Small intestine (tissue), 7 donors: Measurements from ENCODE around the gene SPOP. TPM values are rescaled to one million over a fixed set of nuclear protein-coding genes. Genes with fewer than 3 reads are reported as not detected.

Source experiments
- DNase-seq, 2 donors: peaks; one replicate each; pipeline versions ENCODE4 v3.0.0 to v3.0.0-alpha.2; 2013
- FAIRE-seq: peaks from 2 replicates; lab custom pipeline; 2012; peaks lifted over from hg19 to GRCh38; lab: Jason Lieb, UNC
- H3K27ac ChIP-seq, 3 donors: one replicate each; pipeline ENCODE4 v1.5.1; 2013; ENCODE audit warnings: low read length in 2 of 3, mild to moderate bottlenecking in 2 of 3, control low read depth in 1 of 3, inconsistent platforms in 1 of 3, low read depth in 1 of 3, moderate library complexity in 1 of 3
- H3K27me3 ChIP-seq, 3 donors: one replicate each; pipeline ENCODE4 v1.6.1; 2013; ENCODE audit warnings: low read length in 3 of 3, inconsistent platforms in 1 of 3; ENCODE audit not compliant: control insufficient read depth in 3 of 3, insufficient read depth in 3 of 3
- H3K36me3 ChIP-seq, 3 donors: one replicate each; pipeline ENCODE4 v1.6.1; 2013; ENCODE audit warnings: low read length in 3 of 3, inconsistent platforms in 1 of 3, low read depth in 1 of 3, mild to moderate bottlenecking in 1 of 3, moderate library complexity in 1 of 3; ENCODE audit not compliant: control insufficient read depth in 3 of 3, insufficient read depth in 2 of 3
- H3K4me1 ChIP-seq, 3 donors: one replicate each; pipeline ENCODE4 v1.6.1; 2013; ENCODE audit warnings: low read length in 2 of 3, inconsistent platforms in 1 of 3, low read depth in 1 of 3, mild to moderate bottlenecking in 1 of 3, moderate library complexity in 1 of 3; ENCODE audit not compliant: control insufficient read depth in 3 of 3, insufficient read depth in 2 of 3
- H3K4me3 ChIP-seq, 3 donors: one replicate each; pipeline ENCODE4 v1.5.1; 2013; ENCODE audit warnings: low read length in 3 of 3, control low read depth in 1 of 3, inconsistent platforms in 1 of 3, low read depth in 1 of 3, mild to moderate bottlenecking in 1 of 3, moderate library complexity in 1 of 3
- H3K9me3 ChIP-seq, 2 donors: one replicate each; pipeline ENCODE4 v1.6.1; 2013; ENCODE audit warnings: low read depth in 1 of 2, low read length in 1 of 2; ENCODE audit not compliant: control insufficient read depth in 2 of 2, insufficient read depth in 1 of 2
- WGBS, 3 donors: extraction: QIAGEN DNeasy Blood & Tissue Kit; methylation state at CpG; one replicate each; pipeline ENCODE4 v1.1.7; 2013; 5-methylcytosine and 5-hydroxymethylcytosine counted together
- polyA plus RNA-seq, 4 donors: library from polyadenylated mRNA; stranded (reverse) in 3 of 4; unstranded in 1 of 4; fragments of 200-250 nt in 3 of 4; fragments of 120-200 nt in 1 of 4; gene quantifications; one replicate each; pipeline versions ENCODE4 v1.2.1 to v1.2.3, GENCODE V29; 2013
- donor health status: healthy with polysubstance abuse.
- donor health status: control.
- donor health status: control.
- donor health status: Bipolar disorder and iron deficiency.
- donor health status: healthy.

The SPOP gene
- polyA plus RNA-seq, 4 donors = 35.7 to 51.2 (median 39.0) TPM

DNA sequence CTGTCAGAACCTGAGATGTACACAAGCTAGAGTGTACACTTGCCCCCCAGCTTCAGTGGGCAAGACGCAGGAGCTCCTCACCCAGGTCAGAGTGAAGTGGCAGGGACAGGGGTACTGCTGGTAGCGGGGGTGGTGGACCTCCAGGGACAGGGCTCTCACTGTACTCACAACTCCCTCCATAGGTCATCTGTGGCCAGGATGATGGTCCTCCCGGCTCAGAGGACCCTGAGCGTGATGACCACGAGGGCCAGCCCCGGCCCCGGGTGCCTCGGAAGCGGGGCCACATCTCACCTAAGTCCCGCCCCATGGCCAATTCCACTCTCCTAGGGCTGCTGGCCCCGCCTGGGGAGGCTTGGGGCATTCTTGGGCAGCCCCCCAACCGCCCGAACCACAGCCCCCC is 99.5 kb downstream of the SPOP start:
- WGBS, 3 donors = 82 to 89% (median 83%) methylated on average over 12 to 13 of the region's 13 CpGs
- FAIRE-seq = no peak
- Histone ChIP-seq H3K27ac (no peak overlapping the region), H3K4me1 (peaks cover 3 to 10% (median 4%) of the 10 kb centered on the region in 3 donors), H3K36me3 (no peaks in the 10 kb centered on the region), H3K9me3 (no peaks in the 10 kb centered on the region), H3K4me3 (no peak overlapping the region), H3K27me3 (peaks cover 5 to 48% (median 13%) of the 10 kb centered on the region in 3 donors)
- no peak for DNase-seq

DNA sequence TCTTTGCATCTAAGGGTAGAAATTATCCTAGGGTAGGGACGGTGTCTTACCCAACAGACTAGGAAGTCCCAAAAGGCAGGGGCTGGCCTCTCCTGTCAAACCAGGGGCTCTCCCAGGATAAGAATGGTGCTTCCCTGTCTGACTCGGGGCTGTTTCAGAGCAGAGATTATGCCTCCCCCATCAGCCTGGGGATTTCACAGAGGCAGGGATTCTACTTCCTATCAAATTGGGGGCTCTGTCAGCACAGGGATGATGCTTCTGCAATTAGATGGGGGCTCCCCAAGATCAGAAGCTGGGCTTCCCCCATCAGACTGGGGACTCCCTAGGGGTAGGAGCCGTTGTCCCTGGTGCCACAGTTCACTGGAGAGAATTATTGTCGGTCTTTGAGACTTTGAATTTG is 99.9 kb downstream of the SPOP start:
- WGBS, 3 donors = 38 to 67% (median 42%) methylated on average over 4 of the region's 4 CpGs
- Histone ChIP-seq H3K27ac (no peak overlapping the region), H3K4me3 (no peak overlapping the region)

DNA sequence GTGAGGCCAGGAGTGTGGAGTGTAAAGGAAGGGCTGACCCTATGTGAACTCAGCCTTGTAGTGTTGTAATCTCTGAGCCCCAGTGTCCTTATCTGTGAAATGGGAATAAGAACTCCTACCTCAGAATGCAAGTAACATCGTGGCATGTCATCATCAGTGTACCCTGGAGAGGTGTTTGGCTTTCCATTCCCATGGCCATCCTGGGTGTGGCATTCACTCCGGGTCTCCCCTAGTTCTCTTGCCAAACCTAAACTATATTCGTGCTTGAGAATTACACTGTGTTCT is 100.3 kb downstream of the SPOP start:
- Histone ChIP-seq H3K4me1 (peaks cover 3 to 10% (median 4%) of the 10 kb centered on the region in 3 donors), H3K27me3 (peaks cover 5 to 56% (median 13%) of the 10 kb centered on the region in 3 donors), H3K9me3 (no peaks in the 10 kb centered on the region), H3K4me3 (no peak overlapping the region), H3K36me3 (no peaks in the 10 kb centered on the region), H3K27ac (no peak overlapping the region)
- DNase-seq (no peak), FAIRE-seq (no peak)
- 25 to 58% (median 37%) methylated on average over 3 of the region's 3 CpGs for WGBS, 3 donors

More for the DNA sequence above, 99.9 kb downstream of the SPOP start:
- Histone ChIP-seq H3K9me3 (no peaks in the 10 kb centered on the region), H3K27me3 (peaks cover 5 to 52% (median 13%) of the 10 kb centered on the region in 3 donors), H3K4me1 (peaks cover 3 to 10% (median 4%) of the 10 kb centered on the region in 3 donors), H3K36me3 (no peaks in the 10 kb centered on the region)
- DNase-seq = no peak
- FAIRE-seq = no peak

DNA sequence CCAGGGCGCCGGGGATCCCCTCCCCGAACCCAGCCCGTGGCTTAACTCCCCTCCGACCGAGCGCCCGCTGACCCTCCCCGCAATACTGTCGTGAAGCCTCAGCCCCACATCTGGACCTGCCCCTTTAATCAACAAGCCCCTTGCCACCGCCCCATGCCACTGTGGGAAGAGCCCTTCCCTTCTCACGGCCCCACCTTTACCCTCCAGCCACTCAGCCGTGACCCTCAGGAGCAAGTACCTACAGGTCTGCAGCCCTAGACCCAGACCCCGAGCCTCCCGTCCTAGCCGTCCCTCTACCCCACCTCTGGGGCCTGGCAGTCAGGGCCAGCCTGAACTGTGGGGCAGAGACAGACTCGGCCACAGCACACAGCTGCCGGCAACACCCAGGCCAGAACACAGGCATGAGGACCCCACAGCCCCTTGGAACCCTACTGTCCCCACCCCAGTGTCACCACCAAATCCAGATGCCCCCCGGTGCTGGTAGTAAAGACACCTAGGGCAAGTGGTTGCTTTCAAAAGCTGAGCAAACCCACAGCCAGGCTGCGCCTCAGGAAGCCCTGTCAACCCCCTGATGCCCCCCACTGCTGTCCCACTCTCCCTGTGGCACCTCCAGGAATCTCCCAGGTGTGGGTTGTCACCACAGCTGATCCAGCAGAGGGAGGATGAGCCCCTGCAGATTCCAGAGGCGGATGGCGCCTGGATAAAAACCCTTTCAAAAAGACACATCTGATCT is 100.8 kb downstream of the SPOP start:
- WGBS, 3 donors = 17 to 21% (median 20%) methylated on average over 22 of the region's 22 CpGs
- Histone ChIP-seq H3K27ac (peak overlapping the region in 1 of 3 donors; percentile 1), H3K27me3 (peaks cover 5 to 61% (median 13%) of the 10 kb centered on the region in 3 donors), H3K4me1 (peaks cover 3 to 10% (median 4%) of the 10 kb centered on the region in 3 donors), H3K36me3 (no peaks in the 10 kb centered on the region), H3K9me3 (no peaks in the 10 kb centered on the region), H3K4me3 (peak overlapping the region in 2 of 3 donors; percentile 50 to 53)
- FAIRE-seq = no peak
- no peak for DNase-seq

DNA sequence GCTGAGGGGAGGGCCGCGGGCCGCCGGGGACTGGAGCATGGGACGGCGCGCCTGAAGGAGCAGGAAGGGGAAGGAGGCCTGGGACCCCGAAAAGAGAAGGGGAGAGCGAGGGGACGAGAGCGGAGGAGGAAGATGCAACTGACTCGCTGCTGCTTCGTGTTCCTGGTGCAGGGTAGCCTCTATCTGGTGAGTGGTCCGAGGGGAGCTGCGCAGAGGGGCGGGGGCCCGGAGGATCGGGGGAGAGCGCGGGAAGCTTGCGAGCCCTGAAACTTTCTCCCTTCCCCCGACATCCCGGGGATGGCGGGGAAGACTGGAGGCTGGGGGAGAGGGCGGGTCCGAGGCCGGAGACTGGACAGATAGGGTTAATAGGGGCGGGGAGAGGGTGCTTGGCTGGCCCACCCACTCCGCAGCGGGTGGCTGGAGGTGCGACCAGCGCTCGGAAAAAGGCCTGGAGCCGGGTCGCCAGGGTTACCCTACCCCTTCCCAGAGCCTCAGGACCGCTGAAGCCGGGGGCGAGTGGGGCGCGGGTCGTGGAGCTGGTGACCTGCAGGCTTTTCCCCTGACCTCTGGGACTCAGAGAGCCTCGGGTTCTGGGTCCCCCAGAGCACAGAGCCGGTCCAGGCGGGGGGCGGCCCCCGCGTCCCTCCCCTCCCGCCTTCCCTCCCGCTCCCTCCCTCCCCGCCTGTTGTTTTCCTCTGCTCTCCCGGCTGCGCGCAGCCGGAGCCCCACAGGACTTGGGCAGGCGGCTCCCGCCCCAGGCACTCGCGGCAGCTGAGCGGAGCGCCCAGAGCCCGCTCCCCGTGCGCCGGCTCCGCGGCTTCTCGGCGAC is 101.6 kb downstream of the SPOP start:
- 0 to 1% (median 1%) methylated on average over 62 to 68 of the region's 68 CpGs for WGBS, 3 donors
- Histone ChIP-seq H3K9me3 (no peaks in the 10 kb centered on the region), H3K27me3 (peaks cover 5 to 67% (median 13%) of the 10 kb centered on the region in 3 donors), H3K36me3 (no peaks in the 10 kb centered on the region), H3K4me3 (peak overlapping the region; percentile 24 to 53 (median 50)), H3K27ac (no peak overlapping the region), H3K4me1 (peaks cover 3 to 10% (median 4%) of the 10 kb centered on the region in 3 donors)
- DNase-seq (peak in 1 of 2 donors; percentile 42), FAIRE-seq (no peak)

DNA sequence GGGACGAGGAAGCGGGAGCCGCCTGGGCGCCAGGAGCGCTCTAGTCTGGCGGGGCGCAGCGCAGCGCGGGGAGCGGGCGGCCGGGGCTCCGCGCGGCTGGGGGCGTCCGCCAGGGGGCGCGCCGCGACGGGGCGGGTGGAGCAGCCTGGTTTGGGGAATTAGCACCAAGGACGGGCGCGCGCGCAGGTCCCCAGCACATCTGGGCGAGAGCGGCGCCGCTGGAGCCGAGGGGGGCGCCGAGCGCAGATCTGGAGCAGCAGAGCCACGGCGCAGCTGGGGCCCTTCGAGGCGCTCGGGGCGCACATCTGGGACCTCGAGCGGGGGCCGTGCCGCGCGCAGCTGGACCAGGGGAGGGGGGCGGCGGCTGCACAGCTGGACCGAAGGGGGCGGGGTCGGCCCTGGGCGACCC is 102.2 kb downstream of the SPOP start, which contains the start of gene NXPH3:
TSS of gene NXPH3 (plus strand) at position 193 of the 409 bp plus-strand sequence. CDS start 349 bp downstream, outside the sequence.
- Histone ChIP-seq H3K36me3 (no peaks in the 10 kb centered on the region), H3K27ac (no peak within 1 kb of the TSS), H3K9me3 (no peaks in the 10 kb centered on the region), H3K4me3 (peak within 1 kb of the TSS; percentile 24 to 53 (median 50)), H3K4me1 (peaks cover 3 to 10% (median 4%) of the 10 kb centered on the region in 3 donors), H3K27me3 (peaks cover 5 to 73% (median 13%) of the 10 kb centered on the region in 3 donors)
- DNase-seq = peak; percentile 51 to 74
- FAIRE-seq = no peak
- WGBS, 3 donors = 0 to 2% (median 1%) methylated on average over 3 to 55 of the region's 55 CpGs

DNA sequence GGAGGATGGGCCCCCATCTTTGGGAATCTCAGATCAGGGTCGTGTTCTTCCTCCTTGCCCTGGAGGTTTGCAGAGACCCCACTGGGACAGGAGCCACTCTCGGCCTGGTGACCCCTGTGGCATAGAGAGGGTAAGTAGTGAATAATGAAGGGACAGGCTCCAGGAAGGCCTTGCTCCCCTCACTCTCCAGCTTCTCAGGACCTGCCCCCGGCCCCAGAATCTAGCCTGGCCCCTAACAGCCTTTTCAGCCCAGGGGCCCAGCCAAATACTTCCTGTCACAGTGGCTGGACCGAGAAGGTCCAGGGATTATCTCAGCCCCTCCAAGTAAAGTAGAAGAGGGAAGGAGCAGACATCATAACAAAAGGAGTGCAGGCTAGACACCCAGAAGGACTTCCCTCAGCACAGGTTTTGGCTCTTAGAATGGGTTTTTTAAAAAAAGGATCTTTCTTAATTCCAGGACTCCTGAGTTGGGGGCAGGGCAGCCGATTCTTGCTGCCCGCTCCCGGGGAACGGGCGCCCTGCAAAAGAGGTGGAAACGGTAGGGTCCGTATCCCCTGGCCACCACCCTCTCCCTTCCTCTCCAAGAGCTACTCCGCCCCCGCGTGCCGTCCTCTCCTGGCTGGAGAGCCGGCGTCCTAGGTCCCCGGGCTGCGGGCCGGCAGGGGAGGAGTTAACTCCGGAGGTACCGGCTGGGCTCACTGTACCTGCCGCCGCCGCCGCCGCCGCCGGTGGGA is 102.8 kb downstream of the SPOP start:
- H3K4me1 ChIP-seq = peaks cover 3 to 13% (median 4%) of the 10 kb centered on the region in 3 donors
- H3K36me3 ChIP-seq = no peaks in the 10 kb centered on the region
- WGBS, 3 donors = 4 to 11% (median 9%) methylated on average over 27 to 29 of the region's 29 CpGs
- H3K27me3 ChIP-seq = peaks cover 5 to 79% (median 13%) of the 10 kb centered on the region in 3 donors
- DNase-seq (no peak), FAIRE-seq (no peak)
- H3K27ac ChIP-seq = no peak overlapping the region
- H3K9me3 ChIP-seq = no peaks in the 10 kb centered on the region
- peak overlapping the region in 1 of 3 donors; percentile 53 for H3K4me3 ChIP-seq
